Neural cell (in vitro differentiated cells): ENCODE data around the gene SP8.

Experiments
- REST ChIP-seq: IDR thresholded peaks from 2 replicates; pipeline ENCODE4 v1.6.1; 2012; ENCODE audit warnings: borderline replicate concordance
- TF ChIP-seq, protein P1 (sequence below): fragments of 450-650 bp; IDR thresholded peaks from 2 replicates; pipeline ENCODE4 v1.5.1; 2014; ENCODE audit warnings: antibody characterized with exemption, mild to moderate bottlenecking, moderate library complexity; ENCODE audit not compliant: poor library complexity, severe bottlenecking

DNA sequence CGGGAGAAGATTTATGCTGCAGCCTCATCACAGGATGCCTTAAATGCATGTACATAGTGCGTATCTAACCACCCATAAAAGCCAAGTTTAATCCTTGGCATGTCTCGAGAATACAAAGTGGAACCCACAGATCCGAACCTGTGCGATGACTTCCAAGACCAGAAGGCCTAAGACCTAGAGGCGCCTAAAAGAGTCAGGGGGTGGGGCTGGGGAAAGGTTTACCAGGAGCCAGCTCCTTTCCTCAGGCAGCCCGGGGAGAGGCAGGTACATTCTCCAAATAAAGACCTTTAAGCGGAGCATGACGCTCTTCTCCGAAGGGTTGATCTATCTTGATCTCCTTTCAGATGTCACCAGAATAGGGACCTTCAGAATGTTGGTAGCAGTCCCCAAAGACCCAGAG, 9.7 kb downstream of the SP8 start:
- TF ChIP-seq, protein P1, sequence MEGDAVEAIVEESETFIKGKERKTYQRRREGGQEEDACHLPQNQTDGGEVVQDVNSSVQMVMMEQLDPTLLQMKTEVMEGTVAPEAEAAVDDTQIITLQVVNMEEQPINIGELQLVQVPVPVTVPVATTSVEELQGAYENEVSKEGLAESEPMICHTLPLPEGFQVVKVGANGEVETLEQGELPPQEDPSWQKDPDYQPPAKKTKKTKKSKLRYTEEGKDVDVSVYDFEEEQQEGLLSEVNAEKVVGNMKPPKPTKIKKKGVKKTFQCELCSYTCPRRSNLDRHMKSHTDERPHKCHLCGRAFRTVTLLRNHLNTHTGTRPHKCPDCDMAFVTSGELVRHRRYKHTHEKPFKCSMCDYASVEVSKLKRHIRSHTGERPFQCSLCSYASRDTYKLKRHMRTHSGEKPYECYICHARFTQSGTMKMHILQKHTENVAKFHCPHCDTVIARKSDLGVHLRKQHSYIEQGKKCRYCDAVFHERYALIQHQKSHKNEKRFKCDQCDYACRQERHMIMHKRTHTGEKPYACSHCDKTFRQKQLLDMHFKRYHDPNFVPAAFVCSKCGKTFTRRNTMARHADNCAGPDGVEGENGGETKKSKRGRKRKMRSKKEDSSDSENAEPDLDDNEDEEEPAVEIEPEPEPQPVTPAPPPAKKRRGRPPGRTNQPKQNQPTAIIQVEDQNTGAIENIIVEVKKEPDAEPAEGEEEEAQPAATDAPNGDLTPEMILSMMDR = no peak
- TF ChIP-seq REST = no peak
